Ectodermal cell (in vitro differentiated cells): ENCODE measurements around the gene GMCL2.

Experiments used
- H3K27ac ChIP-seq: 2 replicates; pipeline ENCODE4 v1.7.0; 2013; ENCODE audit warnings: mild to moderate bottlenecking, low read depth, low read length; ENCODE audit not compliant: insufficient read depth, poor library complexity, severe bottlenecking
- H3K27me3 ChIP-seq: 2 replicates; pipeline ENCODE4 v1.7.0; 2013; ENCODE audit warnings: mild to moderate bottlenecking, low read length; ENCODE audit not compliant: insufficient read depth, control insufficient read depth, poor library complexity, severe bottlenecking
- H3K36me3 ChIP-seq: one replicate; pipeline ENCODE4 v1.7.0; 2013; ENCODE audit warnings: low read length; ENCODE audit not compliant: control insufficient read depth, insufficient read depth
- H3K4me1 ChIP-seq: one replicate; pipeline ENCODE4 v1.7.0; 2013; ENCODE audit warnings: low read length; ENCODE audit not compliant: control insufficient read depth, insufficient read depth
- H3K4me3 ChIP-seq: 2 replicates; pipeline ENCODE4 v1.7.0; 2013; ENCODE audit warnings: low read depth, low read length, control low read depth; ENCODE audit not compliant: insufficient read depth
- H3K9me3 ChIP-seq: 2 replicates; pipeline ENCODE4 v1.7.0; 2013; ENCODE audit warnings: mild to moderate bottlenecking, low read length, moderate library complexity; ENCODE audit not compliant: control insufficient read depth
- WGBS, 2 experiments: methylation state at CpG; one replicate each; pipeline ENCODE4 v1.1.7; 2013; ENCODE audit warnings: missing lambda C conversion rate in 2 of 2; 5-methylcytosine and 5-hydroxymethylcytosine counted together

GMCL2 gene

DNA sequence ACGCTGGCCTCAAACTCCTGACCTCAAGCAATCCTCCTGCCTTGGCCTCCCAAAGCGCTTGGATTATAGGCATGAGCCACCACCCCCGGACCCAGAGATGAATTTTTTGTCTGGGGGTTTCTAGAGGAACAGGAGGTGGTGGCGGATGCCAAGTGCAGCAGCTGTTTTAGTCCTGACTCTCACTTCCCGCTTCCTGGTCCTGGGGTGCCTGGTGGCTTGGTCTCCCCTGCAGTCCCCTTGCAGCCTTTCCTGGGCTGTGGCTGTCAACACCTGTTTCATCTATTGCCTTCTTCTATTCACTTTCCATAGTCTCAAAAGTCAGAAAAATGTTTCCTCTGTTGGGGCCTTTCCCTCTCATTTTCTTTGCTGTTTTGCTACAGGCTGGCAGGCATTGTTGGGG is 27.0 kb downstream of the GMCL2 start:
- Histone ChIP-seq H3K9me3 (no peaks in the 10 kb centered on the region), H3K36me3 (no peaks in the 10 kb centered on the region), H3K27ac (no peak overlapping the region), H3K27me3 (peaks cover 7% of the 10 kb centered on the region), H3K4me3 (no peak overlapping the region), H3K4me1 (no peaks in the 10 kb centered on the region)
- WGBS, 2 experiments = 82 to 93% methylated on average over 5 of the region's 5 CpGs

DNA sequence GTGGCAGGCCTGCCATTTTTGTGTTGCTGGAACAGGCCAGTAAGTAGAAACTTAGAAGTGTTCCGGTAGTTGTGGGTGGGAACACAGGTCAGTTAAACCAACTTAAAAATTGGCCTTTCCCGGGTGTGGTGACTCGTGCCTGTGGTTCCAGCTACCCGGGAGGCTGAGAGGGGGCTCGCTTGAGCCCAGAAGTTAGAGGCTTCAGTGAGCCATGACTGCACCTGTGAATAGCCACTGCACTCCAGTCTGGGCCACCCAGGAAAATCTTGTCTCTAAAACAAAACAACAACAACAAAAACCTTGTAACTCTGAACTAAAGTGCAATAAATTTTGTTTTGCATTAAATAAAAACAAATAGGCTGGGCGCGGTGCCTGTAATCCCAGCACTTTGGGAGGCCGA is 32.1 kb downstream of the GMCL2 start:
- Histone ChIP-seq H3K4me1 (peaks cover 9% of the 10 kb centered on the region), H3K9me3 (no peaks in the 10 kb centered on the region), H3K27me3 (no peaks in the 10 kb centered on the region), H3K36me3 (peaks cover 11% of the 10 kb centered on the region), H3K27ac (no peak overlapping the region), H3K4me3 (no peak overlapping the region)
- WGBS, 2 experiments = 93 to 94% methylated on average over 8 of the region's 8 CpGs

DNA sequence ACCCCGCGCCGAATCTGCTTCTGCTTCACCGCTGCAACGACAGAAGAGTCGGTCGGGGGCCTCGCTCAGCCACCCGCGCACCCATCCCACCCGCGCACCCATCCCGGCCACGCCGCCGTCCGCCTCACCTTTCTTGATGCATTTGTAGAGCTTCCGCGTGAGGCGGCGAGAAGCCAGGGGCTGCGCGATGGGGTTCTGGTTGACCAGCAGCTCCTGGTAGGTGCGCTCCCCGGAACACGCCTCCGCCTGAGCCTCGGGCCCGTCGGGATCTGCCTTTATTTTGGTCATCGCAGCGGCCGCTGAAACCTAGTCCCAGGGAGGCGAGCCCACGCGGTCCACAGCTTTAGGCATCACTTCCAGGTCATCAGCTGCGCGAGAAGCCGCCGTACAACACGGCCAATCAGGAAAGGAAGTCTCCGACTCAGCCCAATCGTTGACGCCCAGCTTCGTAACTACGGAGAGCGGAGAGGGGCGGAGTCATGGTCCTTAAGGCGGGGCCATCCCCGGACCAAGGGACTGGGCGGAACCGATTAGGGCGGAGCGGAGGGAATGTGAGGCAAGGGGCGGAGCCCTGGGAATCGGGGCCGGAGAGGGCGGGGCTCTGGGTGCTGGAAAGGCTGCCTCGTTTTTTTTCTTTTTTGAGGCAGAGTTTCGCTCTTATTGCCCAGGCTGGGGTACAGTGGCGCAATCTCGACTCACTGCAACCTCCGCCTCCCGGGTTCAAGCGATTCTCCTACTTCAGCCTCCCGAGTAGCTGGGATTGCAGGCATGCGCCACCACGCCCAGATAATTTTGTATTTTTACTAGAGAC is 33.4 kb downstream of the GMCL2 start, which contains the start of gene NHP2:
TSS of gene NHP2 (minus strand) at position 356 of the 811 bp plus-strand sequence. CDS start at position 288, 68 bp downstream.
- Histone ChIP-seq H3K4me1 (peaks cover 9% of the 10 kb centered on the region), H3K27me3 (no peaks in the 10 kb centered on the region), H3K27ac (peak within 1 kb of the TSS; percentile 60), H3K4me3 (peak within 1 kb of the TSS; percentile 90), H3K9me3 (no peaks in the 10 kb centered on the region), H3K36me3 (peaks cover 17% of the 10 kb centered on the region)
- WGBS, 2 experiments = 6 to 7% methylated on average over 68 of the region's 68 CpGs

DNA sequence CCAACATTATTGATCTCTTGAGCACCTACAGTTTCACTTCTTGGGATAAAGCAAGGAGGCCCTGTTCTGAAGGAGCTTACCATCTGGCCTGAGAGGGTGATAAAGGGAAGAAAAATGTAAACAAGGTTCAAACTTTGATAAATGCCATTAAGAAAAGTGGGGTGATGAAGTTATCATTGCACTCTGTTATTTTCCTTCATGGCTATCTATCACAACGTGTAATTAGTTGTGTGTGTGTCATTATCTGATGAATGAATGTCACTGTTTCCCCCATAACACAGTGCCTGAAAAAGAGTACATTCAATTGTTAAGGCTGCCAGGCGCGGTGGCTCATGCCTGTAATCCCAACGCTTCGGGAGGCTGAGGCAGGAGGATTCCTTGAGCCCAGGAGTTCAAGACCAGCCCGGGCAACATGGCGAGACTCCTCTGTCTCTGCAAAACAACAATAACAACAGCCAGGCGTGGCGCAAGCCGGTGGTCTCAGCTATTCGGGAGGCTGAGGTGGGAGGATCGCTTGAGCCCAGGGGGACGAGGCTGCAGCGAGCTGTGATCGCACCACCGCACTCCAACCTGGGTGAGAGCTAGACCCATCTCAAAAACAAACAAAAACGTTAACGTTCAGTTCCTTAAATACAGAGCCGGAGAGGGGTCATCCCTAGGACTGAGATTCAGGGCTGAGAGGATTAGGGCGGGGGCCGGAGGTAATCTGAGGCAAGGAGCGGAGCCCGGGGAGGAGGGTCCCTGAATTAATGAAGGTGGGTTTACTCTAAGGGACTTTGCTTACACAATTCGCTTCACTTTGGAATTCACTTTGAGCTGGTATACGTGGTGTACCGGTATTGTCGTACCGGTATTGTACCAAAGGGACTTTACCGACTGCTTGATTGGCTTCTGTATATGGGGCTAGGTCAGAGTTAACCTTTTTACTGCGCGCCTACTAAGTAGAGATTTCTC is 34.4 kb downstream of the GMCL2 start:
- Histone ChIP-seq H3K27ac (peak overlapping the region; percentile 60), H3K27me3 (no peaks in the 10 kb centered on the region), H3K9me3 (no peaks in the 10 kb centered on the region), H3K36me3 (peaks cover 27% of the 10 kb centered on the region), H3K4me3 (peak overlapping the region; percentile 90), H3K4me1 (peaks cover 9% of the 10 kb centered on the region)
- WGBS, 2 experiments = 54 to 57% methylated on average over 31 of the region's 31 CpGs

DNA sequence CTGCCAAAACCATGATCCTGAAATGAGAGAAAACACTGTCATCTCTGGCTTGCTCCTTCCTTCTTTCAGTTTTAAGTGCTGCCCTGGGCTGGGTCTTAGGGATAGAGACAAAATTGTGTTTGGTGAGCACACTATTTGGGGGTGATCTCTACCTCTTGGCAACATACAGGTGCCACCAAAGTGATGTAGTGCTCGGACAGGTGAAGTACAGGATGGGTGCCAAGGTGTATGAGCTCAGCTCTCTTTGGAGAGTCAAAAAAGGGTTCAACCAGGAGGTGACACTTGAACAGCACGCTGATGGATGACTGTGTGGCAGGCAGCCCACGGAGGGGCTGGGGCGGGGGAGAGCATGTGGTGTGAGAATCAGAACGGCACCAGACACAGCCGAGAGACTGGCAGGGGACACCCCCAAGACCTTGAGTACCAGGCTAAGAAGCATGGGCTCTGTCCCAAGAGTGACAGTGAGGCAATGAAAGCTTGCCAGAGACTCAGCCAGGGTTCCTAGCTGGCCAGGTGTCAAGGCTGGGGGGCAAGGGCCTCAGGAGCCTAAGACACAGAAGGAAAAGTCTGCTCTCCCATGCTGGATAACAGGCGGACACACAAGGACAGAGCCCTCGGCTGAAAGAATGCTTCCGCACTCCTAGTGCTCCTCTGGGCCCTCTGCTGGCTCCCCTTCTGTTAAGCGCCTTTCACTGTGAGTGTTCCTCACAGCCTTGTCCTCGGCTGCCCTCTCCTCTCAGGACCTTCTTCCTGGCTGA is 36.0 kb downstream of the GMCL2 start:
- H3K4me1 ChIP-seq = peaks cover 9% of the 10 kb centered on the region
- 85 to 87% methylated on average over 11 of the region's 11 CpGs for WGBS, 2 experiments
- peaks cover 40% of the 10 kb centered on the region for H3K36me3 ChIP-seq
- no peaks in the 10 kb centered on the region for H3K9me3 ChIP-seq
- H3K27ac ChIP-seq = no peak overlapping the region
- no peaks in the 10 kb centered on the region for H3K27me3 ChIP-seq
- no peak overlapping the region for H3K4me3 ChIP-seq

DNA sequence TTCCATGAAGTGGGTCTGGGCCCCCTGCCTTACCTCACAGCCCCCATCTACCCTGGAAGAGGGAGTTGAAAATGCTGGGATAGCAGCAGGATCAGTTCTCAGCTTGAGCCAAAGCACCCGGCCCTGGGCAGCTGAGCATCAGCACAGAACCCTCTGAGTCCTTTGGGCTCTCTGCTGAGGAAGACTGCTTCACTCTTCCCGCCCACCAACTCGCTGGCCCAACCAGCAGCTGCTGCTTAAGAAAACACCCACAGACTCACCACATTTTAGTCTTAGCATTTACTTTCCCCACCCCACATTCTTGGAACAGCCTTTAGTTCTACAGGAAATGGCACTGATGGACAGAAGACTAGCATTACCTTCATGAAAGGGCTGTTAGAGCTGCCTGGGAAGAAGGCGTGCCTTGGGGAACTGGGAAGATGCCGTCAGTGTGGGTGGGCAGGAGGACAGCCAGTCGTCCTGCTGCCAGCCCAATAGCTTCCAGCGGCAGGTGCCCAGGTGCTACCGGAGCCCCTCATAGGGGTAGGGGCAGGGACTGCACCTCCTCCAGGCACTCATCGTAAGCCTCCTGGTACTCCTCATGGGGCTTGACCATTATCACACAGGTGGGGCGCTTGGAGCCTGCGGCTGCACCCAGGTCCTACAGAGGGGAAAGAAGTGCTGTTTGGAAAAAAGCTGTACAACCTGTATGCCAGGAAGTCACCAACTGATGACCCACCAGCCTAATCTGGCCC is 37.8 kb downstream of the GMCL2 start:
- Histone ChIP-seq H3K36me3 (peaks cover 40% of the 10 kb centered on the region), H3K27ac (no peak overlapping the region), H3K27me3 (no peaks in the 10 kb centered on the region), H3K9me3 (no peaks in the 10 kb centered on the region), H3K4me3 (no peak overlapping the region), H3K4me1 (peaks cover 9% of the 10 kb centered on the region)
- WGBS, 2 experiments = 93 to 94% methylated on average over 11 of the region's 11 CpGs

DNA sequence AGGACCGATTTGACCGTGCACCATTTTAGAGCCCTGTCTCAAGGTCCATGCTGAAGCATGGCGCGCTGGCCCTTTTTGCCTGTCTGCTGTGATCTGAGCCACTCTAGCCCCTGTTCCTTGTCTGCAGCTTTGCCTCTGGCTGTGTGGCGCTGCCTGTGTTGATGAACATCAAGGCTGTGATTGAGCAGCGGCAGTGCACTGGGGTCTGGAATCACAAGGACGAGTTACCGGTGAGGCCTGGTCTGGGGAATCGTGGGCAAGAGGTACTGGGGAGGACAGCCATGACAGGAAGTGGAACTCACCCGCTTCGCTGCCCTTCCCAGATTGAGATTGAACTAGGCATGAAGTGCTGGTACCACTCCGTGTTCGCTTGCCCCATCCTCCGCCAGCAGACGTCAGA is 39.8 kb downstream of the GMCL2 start:
- Histone ChIP-seq H3K9me3 (no peaks in the 10 kb centered on the region), H3K4me1 (peaks cover 2% of the 10 kb centered on the region), H3K27me3 (no peaks in the 10 kb centered on the region), H3K36me3 (peaks cover 40% of the 10 kb centered on the region), H3K27ac (no peak overlapping the region), H3K4me3 (no peak overlapping the region)
- 90% methylated on average over 15 of the region's 15 CpGs for WGBS, 2 experiments

DNA sequence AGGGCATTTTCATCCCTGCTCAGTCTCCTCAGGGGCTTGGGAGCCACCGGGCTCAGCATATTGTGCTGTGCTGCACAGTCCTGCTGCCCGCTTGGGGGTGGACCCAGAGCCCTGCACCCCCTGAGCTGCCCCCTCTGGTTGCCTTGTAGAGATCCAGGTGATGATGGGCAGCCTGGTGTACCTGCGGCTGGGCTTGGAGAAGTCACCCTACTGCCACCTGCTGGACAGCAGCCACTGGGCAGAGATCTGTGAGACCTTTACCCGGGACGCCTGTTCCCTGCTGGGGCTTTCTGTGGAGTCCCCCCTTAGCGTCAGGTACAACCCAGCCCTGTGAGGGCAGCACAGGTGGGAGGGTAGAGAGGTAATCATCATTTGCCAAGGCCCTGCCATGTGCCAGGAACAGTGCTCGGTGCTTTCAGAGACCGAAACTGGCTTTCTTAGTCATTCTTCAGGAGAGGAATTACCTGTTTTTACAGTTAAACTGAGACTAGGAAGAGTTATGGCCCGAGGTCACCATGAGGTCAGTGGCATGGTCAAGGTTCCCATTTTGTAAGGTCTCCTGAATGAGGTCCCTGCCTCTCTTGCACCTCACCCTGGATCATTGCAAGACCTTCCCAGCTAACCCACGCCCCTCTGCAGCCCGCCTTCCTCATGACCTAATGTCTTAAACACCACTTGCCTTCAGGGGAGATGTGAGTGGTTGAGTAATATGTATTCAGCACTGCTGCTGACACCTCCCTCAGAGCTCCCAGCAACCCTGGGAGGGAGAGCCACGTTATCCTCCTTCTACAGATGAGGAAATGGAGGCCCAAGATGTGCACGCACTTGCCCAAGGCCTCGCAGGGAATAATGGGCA is 41.0 kb downstream of the GMCL2 start:
- H3K36me3 ChIP-seq = peaks cover 35% of the 10 kb centered on the region
- 71 to 73% methylated on average over 14 of the region's 14 CpGs for WGBS, 2 experiments
- no peaks in the 10 kb centered on the region for H3K27me3 ChIP-seq
- H3K4me1 ChIP-seq = no peaks in the 10 kb centered on the region
- H3K9me3 ChIP-seq = no peaks in the 10 kb centered on the region
- H3K4me3 ChIP-seq = no peak overlapping the region
- H3K27ac ChIP-seq = no peak overlapping the region

DNA sequence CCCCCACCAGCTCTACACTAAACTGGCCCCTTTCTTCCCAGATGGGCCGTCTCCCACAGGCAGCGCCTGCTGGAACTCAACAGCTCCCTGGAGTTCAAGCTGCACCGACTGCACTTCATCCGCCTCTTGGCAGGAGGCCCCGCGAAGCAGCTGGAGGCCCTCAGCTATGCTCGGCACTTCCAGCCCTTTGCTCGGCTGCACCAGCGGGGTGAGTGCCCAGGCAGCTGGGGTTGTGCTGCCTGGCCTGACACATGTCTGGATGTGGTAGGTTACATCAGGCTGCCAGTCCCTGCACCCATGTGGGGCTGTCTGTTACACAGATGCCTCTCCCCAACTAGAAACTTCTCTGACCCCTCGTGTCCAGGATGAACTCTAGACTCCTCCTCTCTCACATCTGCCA is 43.3 kb downstream of the GMCL2 start:
- WGBS, 2 experiments = 90 to 93% methylated on average over 10 of the region's 10 CpGs
- Histone ChIP-seq H3K4me1 (no peaks in the 10 kb centered on the region), H3K9me3 (no peaks in the 10 kb centered on the region), H3K4me3 (no peak overlapping the region), H3K27me3 (no peaks in the 10 kb centered on the region), H3K27ac (no peak overlapping the region), H3K36me3 (peaks cover 25% of the 10 kb centered on the region)
